BLaER1 (cell line): ENCODE data around the gene AKR7A3.

Source experiments
- H3K27ac ChIP-seq: shearing (Covaris generic); formaldehyde crosslinking; 2 replicates; pipeline ENCODE4 v1.8.1; 2022
- H3K27me3 ChIP-seq: shearing (Covaris generic); formaldehyde crosslinking; 2 replicates; pipeline ENCODE4 v1.8.1; 2022
- H3K36me3 ChIP-seq: shearing (Covaris generic); formaldehyde crosslinking; 2 replicates; pipeline ENCODE4 v1.8.1; 2022
- H3K4me1 ChIP-seq: shearing (Covaris generic); formaldehyde crosslinking; 2 replicates; pipeline ENCODE4 v1.8.1; 2022
- H3K4me2 ChIP-seq: shearing (Covaris generic); formaldehyde crosslinking; 2 replicates; pipeline ENCODE4 v1.8.1; 2022
- H3K4me3 ChIP-seq: shearing (Covaris generic); formaldehyde crosslinking; 2 replicates; pipeline ENCODE4 v1.8.1; 2022
- H3K9ac ChIP-seq: shearing (Covaris generic); formaldehyde crosslinking; 2 replicates; pipeline ENCODE4 v1.8.1; 2022
- H3K9me3 ChIP-seq: shearing (Covaris generic); formaldehyde crosslinking; 2 replicates; pipeline ENCODE4 v1.8.1; 2022
- H4K20me1 ChIP-seq: shearing (Covaris generic); formaldehyde crosslinking; 2 replicates; pipeline ENCODE4 v1.8.1; 2022
- Cebpa-rat ChIP-seq: shearing (Covaris generic); IDR thresholded peaks from 2 replicates; pipeline ENCODE4 v1.8.1; 2022

AKR7A3 gene

DNA sequence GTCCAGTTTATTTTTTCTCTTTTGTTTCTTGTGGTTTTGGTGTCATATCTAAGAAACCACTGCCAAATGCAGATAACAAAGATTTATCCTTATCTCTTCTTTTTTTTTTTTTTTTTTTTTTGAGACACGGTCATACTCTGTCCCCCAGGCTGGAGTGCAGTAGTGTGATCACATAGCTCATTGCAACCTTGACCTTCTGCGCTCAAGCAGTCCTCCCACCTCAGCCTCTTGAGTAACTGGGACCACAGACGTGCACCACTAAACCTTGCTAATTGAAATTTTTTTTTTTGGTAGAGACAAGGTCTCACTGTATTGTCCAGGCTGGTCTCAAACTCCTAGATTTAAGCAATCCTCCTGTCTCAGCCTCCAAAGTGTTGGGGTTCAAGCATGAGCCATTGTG, 32.5 kb upstream of the AKR7A3 start:
- no peaks in the 10 kb centered on the region for H3K9me3 ChIP-seq
- peak overlapping the region; percentile 30; the same call in 1 of the 2 replicates for H3K4me2 ChIP-seq
- H4K20me1 ChIP-seq: peaks cover 27% of the 10 kb centered on the region
- no peak overlapping the region for H3K9ac ChIP-seq
- no peaks in the 10 kb centered on the region for H3K27me3 ChIP-seq
- no peak for TF ChIP-seq Cebpa-rat
- peaks cover 99% of the 10 kb centered on the region for H3K4me1 ChIP-seq
- H3K27ac ChIP-seq: no peak overlapping the region
- H3K4me3 ChIP-seq: no peak overlapping the region
- peaks cover 51% of the 10 kb centered on the region for H3K36me3 ChIP-seq

- H3K4me2 ChIP-seq: peak overlapping the region; percentile 62
- no peak overlapping the region for H3K4me3 ChIP-seq
- peaks cover 40% of the 10 kb centered on the region for H3K36me3 ChIP-seq
Measured at GRCh38 chr1:19319196-19319595, 30.6 kb upstream of the AKR7A3 start.

GRCh38 chr1:19317126-19317910, 28.7 kb upstream of the AKR7A3 start:
- Histone ChIP-seq H3K4me1 (peaks cover 99% of the 10 kb centered on the region), H4K20me1 (peaks cover 30% of the 10 kb centered on the region), H3K36me3 (peaks cover 28% of the 10 kb centered on the region), H3K27me3 (no peaks in the 10 kb centered on the region), H3K4me2 (peak overlapping the region; percentile 99), H3K9me3 (no peaks in the 10 kb centered on the region), H3K27ac (no peak overlapping the region), H3K4me3 (no peak overlapping the region), H3K9ac (no peak overlapping the region)
- TF ChIP-seq Cebpa-rat: no peak

More at GRCh38 chr1:19319196-19319595, 30.6 kb upstream of the AKR7A3 start:
- Histone ChIP-seq H3K9me3 (no peaks in the 10 kb centered on the region), H3K9ac (no peak overlapping the region), H4K20me1 (peaks cover 36% of the 10 kb centered on the region), H3K27me3 (no peaks in the 10 kb centered on the region), H3K4me1 (peaks cover 99% of the 10 kb centered on the region), H3K27ac (no peak overlapping the region)
- TF ChIP-seq Cebpa-rat: no peak

- Histone ChIP-seq H4K20me1 (peaks cover 38% of the 10 kb centered on the region), H3K4me1 (peaks cover 92% of the 10 kb centered on the region), H3K27ac (peak overlapping the region; percentile 71), H3K9ac (peak overlapping the region; percentile 27; the same call in 1 of the 2 replicates), H3K36me3 (peaks cover 23% of the 10 kb centered on the region), H3K27me3 (no peaks in the 10 kb centered on the region), H3K4me3 (0 out of 2 replicates have a peak overlapping the region, but pooled peaks have one; percentile 8), H3K4me2 (peak overlapping the region; percentile 99), H3K9me3 (no peaks in the 10 kb centered on the region)
- no peak for TF ChIP-seq Cebpa-rat
Measured at GRCh38 chr1:19315378-19316198, 27.0 kb upstream of the AKR7A3 start.

DNA sequence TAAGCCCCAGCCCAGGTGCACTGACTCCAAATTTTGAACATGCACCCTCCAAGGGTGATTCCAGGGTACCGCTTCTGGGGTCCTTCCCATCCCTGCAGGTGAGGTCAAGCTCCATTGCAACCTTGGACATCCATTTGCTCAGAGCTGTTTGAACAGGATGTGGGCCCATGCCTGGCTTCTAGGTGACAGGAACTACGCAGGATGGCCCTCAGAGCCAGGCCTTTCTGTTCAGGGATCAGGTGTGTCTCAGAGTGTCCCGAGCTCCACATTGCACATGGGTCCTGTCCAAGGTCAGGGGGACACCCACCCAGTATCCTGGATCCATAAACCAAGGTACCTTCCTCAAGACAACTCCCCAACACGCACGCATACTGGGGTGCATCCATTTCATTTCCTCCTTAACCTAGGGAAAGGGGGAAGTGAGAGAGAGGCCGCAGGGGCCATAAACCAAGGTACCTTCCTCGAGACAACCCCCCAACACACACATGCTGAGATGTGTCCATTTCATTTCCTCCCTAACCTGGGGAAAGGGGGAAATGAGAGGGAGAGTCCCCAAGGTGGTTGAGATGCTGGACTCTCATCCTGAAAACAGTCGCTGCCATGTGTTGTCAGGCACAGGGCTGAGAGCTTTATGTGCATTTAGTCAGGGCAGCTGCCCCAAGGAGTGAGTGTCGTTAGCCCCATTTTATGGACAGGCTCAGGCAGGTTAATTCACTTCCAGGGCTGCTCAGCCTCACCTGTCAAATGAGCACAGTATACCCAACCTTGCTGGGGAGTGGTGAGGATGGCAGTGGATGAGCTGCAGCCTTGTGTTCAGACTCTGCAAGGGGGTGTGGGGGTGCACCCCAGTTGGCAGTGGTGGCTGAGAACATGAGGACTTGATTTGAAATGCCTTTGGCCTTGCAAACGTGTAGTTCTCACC, 25.7 kb upstream of the AKR7A3 start:
- Histone ChIP-seq H3K27me3 (no peaks in the 10 kb centered on the region), H3K4me1 (peaks cover 92% of the 10 kb centered on the region), H3K9ac (no peak overlapping the region), H3K9me3 (no peaks in the 10 kb centered on the region), H3K36me3 (peaks cover 20% of the 10 kb centered on the region), H3K27ac (no peak overlapping the region), H3K4me2 (peak overlapping the region; percentile 99), H4K20me1 (peaks cover 39% of the 10 kb centered on the region), H3K4me3 (no peak overlapping the region)
- no peak for TF ChIP-seq Cebpa-rat

DNA sequence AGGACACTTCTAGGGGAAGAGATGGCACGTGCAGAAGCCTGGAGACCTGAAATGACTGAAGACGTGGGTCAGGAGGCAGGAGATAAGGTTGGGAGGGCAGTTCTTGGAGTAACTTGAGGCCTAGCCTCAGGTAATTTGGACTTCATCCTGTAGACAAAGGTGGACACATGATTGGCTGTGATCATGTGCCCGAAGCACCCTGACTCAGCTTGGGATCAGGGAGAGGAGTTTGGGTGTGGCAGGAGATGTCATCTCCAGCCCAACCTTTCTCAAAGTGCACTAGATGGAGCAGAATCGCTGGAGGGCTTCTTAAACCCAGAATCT, 25.0 kb upstream of the AKR7A3 start:
- Histone ChIP-seq H3K27ac (no peak overlapping the region), H4K20me1 (peaks cover 45% of the 10 kb centered on the region), H3K4me1 (peaks cover 88% of the 10 kb centered on the region), H3K27me3 (no peaks in the 10 kb centered on the region), H3K9ac (no peak overlapping the region), H3K4me2 (peak overlapping the region; percentile 99), H3K36me3 (peaks cover 21% of the 10 kb centered on the region), H3K9me3 (no peaks in the 10 kb centered on the region), H3K4me3 (no peak overlapping the region)
- TF ChIP-seq Cebpa-rat: no peak

DNA sequence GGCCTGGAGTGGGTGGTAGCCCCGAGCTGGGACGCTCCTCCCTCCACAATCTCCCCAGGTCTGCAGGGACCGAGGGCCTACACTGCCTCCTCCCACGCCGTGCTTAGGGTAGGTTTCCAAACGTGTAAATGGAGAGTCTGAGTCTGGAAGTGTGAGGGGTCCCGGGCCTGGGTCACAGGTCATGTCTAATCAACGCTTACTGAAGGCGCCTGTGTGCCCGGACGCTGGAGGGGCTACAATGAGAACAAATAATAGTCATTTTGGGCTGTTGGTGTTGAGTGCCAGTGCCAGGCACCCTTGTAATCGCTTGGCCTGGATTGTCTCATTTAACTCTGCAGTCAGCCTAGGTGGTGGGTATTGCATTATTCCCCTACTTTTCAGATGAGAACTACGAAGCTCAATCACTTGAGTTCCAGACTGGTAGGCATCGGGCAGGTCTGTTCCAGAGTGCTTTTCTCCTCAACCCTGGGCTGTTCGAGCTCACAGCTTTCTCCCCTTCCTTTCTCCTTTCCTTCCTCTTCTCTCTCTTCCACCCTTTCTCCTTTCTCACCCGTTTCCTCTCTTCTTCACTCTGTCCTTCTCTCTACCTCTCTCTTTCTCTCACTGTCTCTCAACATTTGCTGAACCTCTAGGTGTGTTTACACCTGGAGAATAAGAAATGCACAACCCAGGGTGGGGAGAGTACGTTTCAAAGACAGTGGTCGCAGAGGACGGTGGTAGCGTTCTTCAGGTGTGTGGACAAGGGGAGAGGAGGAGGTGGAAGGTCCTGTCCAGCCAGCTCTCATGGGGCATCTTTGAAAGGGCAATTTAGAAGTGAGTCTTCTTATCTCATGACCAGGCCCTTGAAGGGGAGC, 24.4 kb upstream of the AKR7A3 start:
- TF ChIP-seq Cebpa-rat: no peak
- Histone ChIP-seq H3K4me1 (peaks cover 83% of the 10 kb centered on the region), H3K36me3 (peaks cover 21% of the 10 kb centered on the region), H3K27ac (peak overlapping the region; percentile 92), H3K9ac (peak overlapping the region; percentile 96), H3K9me3 (no peaks in the 10 kb centered on the region), H3K4me3 (peak overlapping the region; percentile 97), H4K20me1 (peaks cover 51% of the 10 kb centered on the region), H3K27me3 (no peaks in the 10 kb centered on the region), H3K4me2 (peak overlapping the region; percentile 99)

DNA sequence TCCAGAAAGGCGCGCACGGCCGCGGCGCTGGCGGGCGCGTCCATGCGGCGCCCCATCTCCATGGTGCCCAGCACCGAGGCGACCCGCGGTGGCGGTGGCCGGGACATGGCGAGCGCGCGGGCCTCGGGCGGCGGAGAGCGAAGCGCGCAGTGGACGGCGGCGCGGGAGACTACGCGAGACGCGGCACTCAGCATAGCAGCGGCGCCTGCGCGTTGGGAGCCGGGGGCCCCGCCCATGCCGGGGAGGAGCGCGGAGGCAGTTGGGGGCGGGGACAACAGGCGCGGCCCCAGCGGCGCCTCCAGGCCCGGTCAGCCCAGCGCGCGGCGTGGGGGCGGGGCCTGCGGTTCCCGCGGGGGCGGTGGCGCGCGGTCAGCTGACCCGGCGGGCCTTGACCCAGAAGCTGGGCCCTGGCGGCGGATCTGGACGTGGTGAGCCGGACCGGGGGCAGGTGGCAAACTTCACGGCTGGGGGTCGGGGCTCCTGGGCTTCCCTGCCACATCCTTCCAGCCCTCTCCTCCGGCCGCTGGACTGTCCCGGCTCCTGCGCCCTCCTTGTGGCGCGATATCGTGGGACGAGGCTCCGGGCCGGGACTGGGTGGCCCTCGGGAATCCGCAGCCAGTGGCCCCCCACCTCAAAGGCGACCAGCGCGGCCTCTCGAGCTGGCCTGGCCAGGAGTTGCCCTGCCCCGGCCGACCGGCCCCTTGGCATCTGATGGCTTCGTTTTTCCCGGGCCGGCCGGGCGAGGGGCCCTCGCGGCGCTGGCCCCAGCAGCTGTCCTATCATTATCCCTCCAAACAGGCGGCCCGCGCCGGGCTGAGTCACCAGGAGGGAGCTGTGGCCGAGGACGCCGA, 23.6 kb upstream of the AKR7A3 start, which contains the start of the genes AKR7A2 and SLC66A1:
Gene AKR7A2 (minus strand): TSS at position 214 of the 851 bp plus-strand sequence. CDS start 20 bp downstream, at position 194.
Gene SLC66A1 (plus strand): TSS at position 396 of the 851 bp plus-strand sequence. CDS start 5,352 bp downstream, outside the sequence.
- no peaks in the 10 kb centered on the region for H3K9me3 ChIP-seq

More for the DNA sequence above, 23.6 kb upstream of the AKR7A3 start, which contains the start of the genes AKR7A2 and SLC66A1:
- TF ChIP-seq Cebpa-rat: no peak
- H3K36me3 ChIP-seq: peaks cover 22% of the 10 kb centered on the region
- peak within 1 kb of the TSS; percentile 99 for H3K4me2 ChIP-seq
- H3K4me1 ChIP-seq: peaks cover 74% of the 10 kb centered on the region
- H4K20me1 ChIP-seq: peaks cover 56% of the 10 kb centered on the region
- H3K27ac ChIP-seq: peak within 1 kb of the TSS; percentile 92
- peak within 1 kb of the TSS; percentile 96 for H3K9ac ChIP-seq
- peak within 1 kb of the TSS; percentile 97 for H3K4me3 ChIP-seq
- no peaks in the 10 kb centered on the region for H3K27me3 ChIP-seq
